ENCODE results near the gene STRN4. TPM values are rescaled to one million over a fixed set of nuclear protein-coding genes. Genes with fewer than 3 reads are reported as not detected.

STRN4 gene
- total RNA-seq, 1 donor: 45.9 TPM

DNA sequence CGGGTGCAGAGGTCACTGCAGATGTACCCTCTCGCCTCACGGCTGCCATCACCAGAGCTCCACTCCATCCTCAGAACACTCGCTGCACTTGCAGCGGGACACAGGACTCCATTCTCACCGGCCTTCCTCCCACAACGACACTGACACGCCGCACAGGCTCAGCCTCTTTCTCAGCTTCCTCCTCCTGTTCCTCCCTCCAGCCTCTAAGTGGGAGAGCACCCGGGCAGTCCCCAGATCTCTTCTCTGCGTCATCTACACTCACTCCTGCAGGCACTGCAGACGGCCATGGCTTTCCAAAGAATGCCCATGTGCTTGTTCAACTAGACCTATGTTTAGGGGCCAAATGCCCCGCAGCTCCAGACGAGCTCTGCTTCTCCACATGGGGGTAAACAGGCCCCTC lies 14.7 kb downstream of the STRN4 start:
- no peak overlapping the region for H3K4me3 ChIP-seq (ENCODE audit: low read depth, low read length)
- DNase-seq (ENCODE audit: low read depth): no peak

DNA sequence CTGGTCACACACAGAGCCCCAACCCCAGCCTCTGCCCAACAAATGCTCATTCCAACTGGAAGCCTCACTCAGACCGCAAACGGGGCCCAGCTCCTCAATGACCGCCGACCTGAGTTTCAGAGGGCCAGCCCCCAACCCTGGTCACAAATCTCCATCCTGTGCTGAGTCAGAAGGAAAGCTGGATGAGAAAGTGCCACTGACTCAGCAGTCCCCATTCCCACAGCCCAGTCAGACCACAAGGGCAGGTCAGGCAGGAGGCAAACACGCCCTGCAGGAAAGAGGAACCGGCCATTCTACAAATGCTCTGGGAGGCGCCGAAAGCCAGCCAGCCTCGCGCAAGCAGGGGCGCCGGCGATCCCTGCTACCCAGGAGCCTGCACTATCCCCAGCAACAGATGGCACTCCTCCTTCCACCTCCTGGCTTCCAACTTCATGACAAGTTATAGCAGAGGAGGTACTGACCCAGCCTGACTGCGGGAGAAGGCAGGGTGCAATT lies 15.2 kb downstream of the STRN4 start:
- TF ChIP-seq, protein P1, sequence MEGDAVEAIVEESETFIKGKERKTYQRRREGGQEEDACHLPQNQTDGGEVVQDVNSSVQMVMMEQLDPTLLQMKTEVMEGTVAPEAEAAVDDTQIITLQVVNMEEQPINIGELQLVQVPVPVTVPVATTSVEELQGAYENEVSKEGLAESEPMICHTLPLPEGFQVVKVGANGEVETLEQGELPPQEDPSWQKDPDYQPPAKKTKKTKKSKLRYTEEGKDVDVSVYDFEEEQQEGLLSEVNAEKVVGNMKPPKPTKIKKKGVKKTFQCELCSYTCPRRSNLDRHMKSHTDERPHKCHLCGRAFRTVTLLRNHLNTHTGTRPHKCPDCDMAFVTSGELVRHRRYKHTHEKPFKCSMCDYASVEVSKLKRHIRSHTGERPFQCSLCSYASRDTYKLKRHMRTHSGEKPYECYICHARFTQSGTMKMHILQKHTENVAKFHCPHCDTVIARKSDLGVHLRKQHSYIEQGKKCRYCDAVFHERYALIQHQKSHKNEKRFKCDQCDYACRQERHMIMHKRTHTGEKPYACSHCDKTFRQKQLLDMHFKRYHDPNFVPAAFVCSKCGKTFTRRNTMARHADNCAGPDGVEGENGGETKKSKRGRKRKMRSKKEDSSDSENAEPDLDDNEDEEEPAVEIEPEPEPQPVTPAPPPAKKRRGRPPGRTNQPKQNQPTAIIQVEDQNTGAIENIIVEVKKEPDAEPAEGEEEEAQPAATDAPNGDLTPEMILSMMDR (IDR thresholded peaks at IDR 0.05; ENCODE audit: insufficient read depth, low read length): no peak

More for the DNA sequence above, 14.7 kb downstream of the STRN4 start:
- TF ChIP-seq, protein P1 (IDR thresholded peaks at IDR 0.05; ENCODE audit: insufficient read depth, low read length): no peak

DNA sequence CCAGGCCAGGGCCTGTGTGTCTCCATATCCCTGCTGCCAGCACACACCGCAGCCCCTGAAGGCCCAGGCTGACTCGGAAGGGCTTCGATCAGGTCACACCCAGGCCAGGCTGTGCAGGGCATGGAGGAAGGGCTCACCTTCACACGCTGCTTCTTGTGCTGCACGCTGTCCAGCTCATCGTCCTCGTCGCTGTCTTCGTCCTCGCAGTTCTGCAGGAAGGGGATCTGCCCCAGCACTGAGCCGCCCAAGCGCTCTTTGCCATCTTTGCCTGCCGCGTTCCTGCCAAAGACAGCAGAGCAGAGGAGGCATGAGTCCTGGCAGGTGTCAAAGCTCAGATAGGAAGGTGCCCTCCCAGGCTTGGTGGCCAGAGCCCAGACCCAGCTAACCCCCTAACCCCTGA lies 15.7 kb downstream of the STRN4 start:
- DNase-seq (ENCODE audit: low read depth): no peak
- no peak overlapping the region for H3K4me3 ChIP-seq (ENCODE audit: low read depth, low read length)
- TF ChIP-seq, protein P1 (IDR thresholded peaks at IDR 0.05; ENCODE audit: insufficient read depth, low read length): no peak

More for the DNA sequence above, 15.2 kb downstream of the STRN4 start:
- DNase-seq (ENCODE audit: low read depth): peak; percentile 77
- no peak overlapping the region for H3K4me3 ChIP-seq (ENCODE audit: low read depth, low read length)

GRCh38 chr19:46730187-46730586 lies 16.1 kb downstream of the STRN4 start:
- H3K4me3 ChIP-seq (ENCODE audit: low read depth, low read length): no peak overlapping the region
- no peak for DNase-seq (ENCODE audit: low read depth)
- TF ChIP-seq, protein P1 (IDR thresholded peaks at IDR 0.05; ENCODE audit: insufficient read depth, low read length): no peak

DNA sequence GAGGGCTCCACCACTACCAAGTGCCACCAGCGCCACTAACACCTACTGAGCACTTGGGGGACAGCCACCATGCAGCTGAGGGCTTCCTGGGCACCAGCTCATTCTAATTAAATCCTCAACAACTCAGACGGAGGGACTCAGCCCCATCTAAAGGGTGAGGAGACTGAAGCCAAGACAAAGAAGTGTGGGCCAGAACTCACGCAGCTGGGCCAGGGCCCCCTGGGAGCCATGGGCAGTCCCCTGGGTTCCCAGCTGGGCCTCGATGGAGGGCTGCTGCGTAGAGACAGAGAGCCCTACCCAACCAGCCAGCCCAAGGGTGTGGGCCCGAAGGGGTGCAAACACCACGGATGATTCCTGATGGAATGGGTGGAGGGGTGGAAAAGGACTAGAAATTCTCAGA lies 16.6 kb downstream of the STRN4 start:
- no peak overlapping the region for H3K4me3 ChIP-seq (ENCODE audit: low read depth, low read length)
- TF ChIP-seq, protein P1 (IDR thresholded peaks at IDR 0.05; ENCODE audit: insufficient read depth, low read length): no peak
- no peak for DNase-seq (ENCODE audit: low read depth)

DNA sequence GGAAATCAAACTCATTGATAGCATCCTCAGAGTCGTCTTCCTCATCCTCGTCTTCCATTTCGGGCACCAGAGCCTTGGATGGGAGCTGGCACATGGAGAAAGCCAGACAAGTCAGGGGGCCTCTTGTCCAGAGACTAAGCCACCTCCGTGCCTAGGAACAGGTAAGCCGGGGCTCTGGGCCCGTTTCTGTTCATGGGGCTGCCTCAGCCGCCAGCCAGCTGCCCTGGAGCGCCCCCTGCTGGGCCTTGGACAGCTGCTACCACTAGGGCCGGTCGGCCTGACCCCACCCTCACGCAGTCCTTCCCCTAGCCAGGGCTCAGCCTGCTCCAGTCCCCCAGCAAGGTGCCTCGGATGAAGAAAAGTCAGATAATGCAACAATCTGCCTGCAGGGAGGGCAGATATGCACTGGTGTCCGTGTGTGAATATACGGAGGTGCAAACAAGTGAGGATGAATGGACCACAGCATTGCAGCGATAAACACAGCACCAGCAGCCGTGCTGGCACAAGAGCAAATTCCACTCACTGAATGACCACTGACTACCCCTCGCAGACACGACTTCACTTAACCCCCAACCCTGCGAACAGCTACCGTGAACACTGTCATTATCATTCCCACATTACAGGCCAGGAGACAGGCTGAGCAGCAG lies 17.4 kb downstream of the STRN4 start:
- TF ChIP-seq, protein P1 (IDR thresholded peaks at IDR 0.05; ENCODE audit: insufficient read depth, low read length): peak; percentile 93
- DNase-seq (ENCODE audit: low read depth): peak; percentile 53
- no peak overlapping the region for H3K4me3 ChIP-seq (ENCODE audit: low read depth, low read length)

- H3K4me3 ChIP-seq (ENCODE audit: low read depth, low read length): no peak overlapping the region
- no peak for DNase-seq (ENCODE audit: low read depth)
- TF ChIP-seq, protein P1 (IDR thresholded peaks at IDR 0.05; ENCODE audit: insufficient read depth, low read length): no peak
Observed at GRCh38 chr19:46728208-46728607, 18.0 kb downstream of the STRN4 start.
